LHCN-M2 (cell line): Measurements from ENCODE around the gene GABRR2. TPM values are rescaled to one million over a fixed set of nuclear protein-coding genes. Genes with fewer than 3 reads are reported as not detected.

ENCODE experiments used
- DNase-seq: peaks from one replicate; pipeline ENCODE4 v3.0.0-alpha.2; 2012; ENCODE audit warnings: low read depth
- total RNA-seq: library from RNA; depleted of rRNA; stranded (reverse); fragments of >200 nt; gene quantifications from 2 replicates; pipeline ENCODE4 v1.2.3, GENCODE V29; 2014; rRNA removed

GABRR2 gene
- total RNA-seq, 1 experiment from 2014 or later: 0.11 TPM

DNA sequence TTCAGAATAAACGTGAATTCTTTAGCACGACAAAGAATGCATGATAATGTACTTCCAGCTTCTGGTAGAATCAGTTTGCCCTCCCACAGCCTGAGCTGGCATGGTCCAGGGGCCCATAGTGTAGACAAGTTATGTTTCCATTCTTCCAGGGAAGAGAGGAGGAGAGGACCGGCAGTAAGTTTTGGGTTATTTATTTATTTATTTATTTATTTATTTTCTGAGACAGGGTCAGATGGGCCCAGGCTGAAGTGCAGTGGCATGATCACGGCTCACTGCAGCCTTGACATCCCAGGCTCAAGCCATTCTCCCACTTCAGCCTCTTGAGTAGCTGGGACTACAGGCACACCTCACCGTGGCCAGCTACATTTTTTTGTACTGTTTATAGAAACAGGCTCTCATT is 102.6 kb downstream of the GABRR2 start:
- DNase-seq: no peak

DNA sequence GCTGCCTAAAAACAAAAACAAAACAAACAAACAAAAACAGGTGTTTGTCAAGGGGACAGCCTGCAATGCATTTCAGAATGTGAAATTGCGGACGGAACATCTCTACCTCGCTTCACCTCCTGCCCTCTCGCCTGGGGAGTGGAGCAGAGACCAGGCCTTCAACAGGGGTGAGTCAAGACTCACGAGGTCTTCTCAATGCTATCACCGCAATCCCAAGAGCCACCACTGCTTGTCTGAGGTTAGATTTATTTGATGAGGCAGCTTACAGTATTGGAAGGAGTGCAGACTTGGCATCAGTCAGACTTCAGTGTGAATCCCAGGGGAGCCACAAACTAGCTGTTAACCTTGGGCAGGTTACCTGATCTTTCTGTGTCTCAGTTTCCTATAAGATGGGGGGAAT is 105.6 kb downstream of the GABRR2 start:
- DNase-seq: no peak

DNA sequence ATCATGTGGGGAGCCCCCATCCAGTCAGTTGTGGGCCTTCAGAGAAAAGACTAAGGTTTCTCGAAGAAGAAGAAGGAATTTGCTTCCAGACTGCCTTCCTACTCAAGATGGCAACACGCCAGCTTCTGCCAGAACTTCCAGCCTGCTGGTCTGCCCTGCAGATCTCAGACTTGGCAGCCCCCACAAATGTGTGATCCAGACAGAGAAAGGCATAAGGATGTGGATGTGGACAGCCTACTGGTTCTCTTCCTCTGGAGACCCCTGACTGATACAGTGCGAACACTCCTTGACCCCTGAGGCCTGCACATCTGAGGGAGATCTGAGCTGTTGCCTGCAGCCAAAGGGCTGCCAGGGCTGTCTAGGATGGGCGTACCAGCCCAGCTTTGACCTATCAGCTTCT is 106.5 kb downstream of the GABRR2 start:
- no peak for DNase-seq

Other genes with a start within 250 kb of the GABRR2 start
- gene PNRC1, start 234.5 kb downstream of the GABRR2 start, total RNA-seq: 28.7 and 35.6 TPM in 2 replicates
- gene SRSF12, start 197.2 kb downstream of the GABRR2 start, total RNA-seq: not detected in 2 replicates
- 4.6 and 4.9 TPM in 2 replicates for gene PM20D2, start 169.2 kb downstream of the GABRR2 start, total RNA-seq
- gene GABRR1, start 97.9 kb downstream of the GABRR2 start, total RNA-seq: not detected in 2 replicates
- gene UBE2J1, start 37.4 kb upstream of the GABRR2 start, total RNA-seq: 20.5 and 26.7 TPM in 2 replicates
- 0.06 and 0.63 TPM in 2 replicates for gene RRAGD, start 97.0 kb upstream of the GABRR2 start, total RNA-seq
- 0.17 TPM in 1 of 2 replicates, not detected in the other for gene ANKRD6, start 117.9 kb upstream of the GABRR2 start, total RNA-seq